ENCODE measurements around the gene TRPV6.

Gene TRPV6

DNA sequence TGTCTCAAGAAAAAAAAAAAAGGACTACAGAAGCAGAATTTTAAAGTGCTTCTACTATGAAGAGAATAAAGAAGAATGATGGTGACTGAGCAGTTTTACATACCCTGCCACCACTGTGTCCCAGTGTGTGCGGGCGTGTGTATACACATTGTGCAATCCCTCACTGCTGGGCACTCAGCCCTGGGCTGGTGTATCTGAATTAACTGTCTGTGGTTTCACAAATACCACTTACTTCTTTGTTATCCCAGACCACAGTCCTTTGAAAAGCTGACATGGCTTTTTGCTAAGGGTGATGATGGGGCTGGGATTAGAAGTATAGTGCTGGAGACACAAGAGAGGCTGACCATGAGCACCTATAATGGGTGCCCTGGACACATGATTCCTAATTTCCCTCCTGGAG is 21.1 kb upstream of the TRPV6 start:
- DNase-seq = no peak

DNA sequence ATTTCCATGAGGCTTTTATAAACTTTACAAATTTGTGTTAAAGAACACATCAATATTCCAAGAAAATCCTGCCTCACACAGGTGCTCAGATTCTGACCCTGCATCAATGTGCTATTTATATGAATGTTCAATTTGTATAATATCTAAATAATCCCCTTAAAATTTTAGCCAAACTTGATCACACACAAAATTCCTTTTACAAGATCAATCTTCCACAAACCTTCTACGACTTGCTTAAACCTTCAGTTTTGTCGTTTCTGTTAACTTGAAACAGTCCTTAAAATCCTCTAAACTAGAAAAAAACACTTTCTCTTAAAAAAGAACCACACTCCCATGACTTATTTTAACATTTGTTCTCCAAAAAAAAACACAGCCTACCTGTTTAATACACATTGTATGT is 20.2 kb upstream of the TRPV6 start:
- DNase-seq = no peak

DNA sequence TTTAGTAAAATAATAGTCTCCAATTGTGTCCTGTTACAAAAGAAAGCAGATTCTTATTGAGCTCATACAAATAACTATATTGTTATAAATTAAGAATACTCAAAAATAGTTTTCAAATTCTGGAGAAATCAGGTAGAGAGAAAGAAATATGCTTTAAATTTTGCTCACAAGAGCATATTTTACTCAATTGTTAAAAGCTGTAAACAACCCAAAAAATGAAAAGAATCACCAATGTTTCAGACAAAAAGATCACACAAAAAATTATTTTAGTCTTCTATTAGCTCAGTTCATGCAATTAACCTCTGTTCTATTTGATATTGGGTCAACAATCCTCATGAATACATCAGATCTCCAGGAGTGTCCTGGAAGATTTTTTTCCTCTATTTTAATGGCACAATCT is 18.6 kb upstream of the TRPV6 start:
- DNase-seq = no peak

DNA sequence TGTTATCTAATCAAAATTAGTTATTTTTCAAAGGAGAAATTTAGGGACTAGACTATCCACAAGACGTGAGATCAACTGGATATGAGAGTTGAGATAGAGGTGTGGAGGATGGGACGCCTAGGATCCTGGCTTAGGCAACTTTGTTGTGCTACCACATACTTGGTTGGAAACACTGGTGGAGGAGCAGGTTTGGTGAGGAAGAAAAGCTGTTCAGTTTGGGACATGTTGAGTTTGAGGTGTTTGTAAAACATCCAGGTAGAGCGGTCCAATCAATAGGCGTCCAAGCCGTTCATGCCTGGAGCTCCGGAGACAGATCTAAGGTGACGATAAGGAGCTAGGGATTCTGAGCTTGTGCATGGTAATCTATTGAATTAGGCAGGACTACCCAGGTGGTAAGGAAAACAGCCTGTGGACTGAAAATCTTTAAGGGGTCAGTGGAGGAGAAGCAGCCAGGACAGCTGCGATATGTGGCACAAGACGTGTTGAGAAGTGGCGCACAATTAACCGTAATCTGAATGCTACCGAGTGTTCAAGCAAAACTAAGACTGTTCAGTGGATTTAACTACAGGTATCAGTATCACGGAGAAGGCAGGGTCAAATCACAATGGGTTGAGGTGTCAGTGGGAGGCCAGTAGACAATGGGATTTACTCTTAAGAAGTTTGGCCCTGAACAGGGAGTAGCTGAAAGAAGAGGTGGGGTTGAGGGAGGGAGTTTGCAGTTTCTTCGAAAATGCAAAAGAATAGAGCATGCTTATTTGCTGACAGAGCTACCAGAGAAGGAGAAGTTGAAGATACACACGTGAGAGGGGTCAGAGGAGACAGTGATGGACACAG is 16.1 kb upstream of the TRPV6 start:
- no peak for DNase-seq

DNA sequence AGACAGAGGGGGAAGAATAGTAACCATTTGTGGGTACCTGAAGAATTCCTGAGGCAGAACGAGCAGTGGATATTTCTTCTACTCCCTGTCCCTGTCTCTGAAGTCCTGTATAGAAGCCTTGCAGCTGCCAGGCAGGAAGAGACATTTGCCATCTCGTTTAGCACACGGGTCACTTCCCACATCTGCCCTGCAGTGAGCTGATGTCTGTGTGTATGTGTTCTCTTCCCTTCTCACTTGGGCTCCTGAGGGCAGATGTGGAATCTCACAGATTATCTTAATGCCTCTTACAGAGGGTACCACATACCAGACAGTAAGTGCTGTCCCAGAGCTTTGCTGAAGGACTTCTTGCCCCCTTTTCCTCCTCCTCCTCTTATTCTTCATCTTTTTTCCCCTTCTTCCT is 14.1 kb upstream of the TRPV6 start:
- DNase-seq = no peak

DNA sequence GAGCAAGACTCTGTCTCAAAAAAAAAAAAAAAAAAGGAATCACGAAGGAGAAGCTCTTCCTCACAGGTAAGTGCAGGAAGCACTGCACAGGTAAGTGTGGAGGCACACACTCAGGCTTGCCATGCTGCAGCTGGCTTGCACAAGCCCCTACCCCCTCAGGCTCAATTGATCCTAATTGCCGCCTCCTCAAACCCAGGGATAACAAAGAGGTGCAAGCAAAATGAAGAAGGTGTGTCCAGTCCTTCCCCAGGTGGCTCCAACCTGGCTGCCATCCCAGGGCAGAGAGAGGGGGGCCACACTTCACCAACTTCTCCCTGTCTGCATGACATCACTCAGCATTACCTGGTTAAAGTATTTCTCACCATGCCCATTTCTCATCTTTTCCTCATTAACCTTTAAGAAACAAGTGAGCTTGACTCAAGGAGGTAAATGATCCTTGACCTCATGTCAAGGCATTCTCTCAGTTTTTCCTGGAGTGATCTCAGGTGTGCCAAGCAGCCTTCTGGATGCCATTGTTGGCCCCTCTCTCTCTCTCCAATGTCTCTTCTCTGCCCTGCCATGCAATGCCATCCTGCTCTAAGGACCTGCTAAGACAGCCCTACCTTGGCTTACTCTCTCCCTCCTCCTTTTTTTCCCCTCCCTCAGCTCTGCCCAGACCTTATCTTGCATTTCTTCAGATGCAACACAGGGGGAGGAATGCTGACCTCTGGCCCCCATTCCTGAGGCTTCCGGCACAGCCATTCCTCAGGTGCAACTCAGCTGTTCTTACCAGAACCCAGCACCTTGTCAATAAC is 13.0 kb upstream of the TRPV6 start:
- no peak for DNase-seq

DNA sequence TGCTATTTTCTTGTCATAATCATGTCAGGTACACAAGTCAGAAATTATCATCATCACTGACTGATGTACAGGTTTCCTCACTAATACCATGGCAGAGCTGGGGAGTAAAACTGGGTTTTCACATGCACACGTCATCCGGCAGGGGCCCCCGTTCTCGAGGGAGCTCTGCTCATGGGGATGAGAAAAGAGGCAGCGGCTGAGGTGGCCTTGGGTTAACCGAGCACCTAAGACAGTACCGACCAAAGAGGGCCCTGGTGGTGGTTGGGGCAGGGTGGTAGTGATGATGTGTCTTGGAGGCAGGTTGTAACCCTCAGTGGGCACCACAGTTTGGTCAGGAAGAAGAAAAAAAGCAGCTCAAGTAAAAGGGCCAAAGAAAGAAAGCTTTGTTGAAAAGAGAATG is 12.1 kb upstream of the TRPV6 start:
- no peak for DNase-seq

DNA sequence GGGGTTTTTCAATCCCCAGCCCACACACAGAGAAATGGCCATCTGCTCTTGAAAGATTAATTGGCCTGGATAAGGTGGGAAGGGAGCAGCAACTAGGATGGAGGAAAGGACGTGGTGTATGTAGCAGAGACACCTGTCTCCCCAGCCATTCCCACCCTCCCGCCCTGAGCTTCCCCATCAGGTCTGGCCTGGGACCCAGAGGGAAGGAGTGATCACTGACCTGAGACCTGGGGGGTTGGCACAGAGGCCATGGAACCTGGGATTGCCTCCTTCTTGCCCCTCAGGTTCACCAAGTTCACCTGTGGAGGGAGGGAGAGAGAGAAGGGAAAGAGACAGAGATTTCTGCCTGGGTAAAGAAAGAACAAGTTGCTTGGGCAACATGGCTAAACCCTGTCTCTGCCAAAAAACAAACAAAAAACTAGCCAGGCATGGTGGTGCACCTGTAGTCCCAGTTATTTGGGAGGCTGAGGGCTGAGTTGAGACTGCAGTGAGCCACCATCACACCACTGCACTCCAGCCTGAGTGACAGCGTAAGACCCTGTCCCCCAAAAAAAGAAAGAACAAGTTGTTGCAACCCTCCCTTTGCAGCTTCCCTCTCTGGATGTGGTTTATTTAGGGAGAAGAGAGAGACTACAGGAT is 11.3 kb upstream of the TRPV6 start:
- DNase-seq = no peak

DNA sequence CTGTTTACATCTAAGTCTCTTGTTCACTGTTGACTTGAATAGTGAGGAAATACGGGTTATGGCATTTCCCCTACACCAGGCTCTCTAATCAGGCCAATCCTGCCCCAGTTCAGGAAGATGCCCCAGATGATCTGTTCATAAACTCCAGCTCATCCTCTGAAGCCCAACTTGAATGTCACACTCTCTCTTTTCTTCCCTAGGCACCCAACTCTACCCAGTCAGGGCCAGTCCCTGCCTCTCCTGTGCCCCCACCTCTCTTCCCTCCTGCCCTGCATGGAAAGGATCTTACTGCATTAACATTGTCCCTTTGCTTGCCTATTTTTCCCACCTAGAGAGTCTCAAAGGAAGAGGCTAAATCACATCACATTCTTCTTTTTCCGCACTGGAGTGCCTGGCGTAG is 10.6 kb upstream of the TRPV6 start:
- no peak for DNase-seq

DNA sequence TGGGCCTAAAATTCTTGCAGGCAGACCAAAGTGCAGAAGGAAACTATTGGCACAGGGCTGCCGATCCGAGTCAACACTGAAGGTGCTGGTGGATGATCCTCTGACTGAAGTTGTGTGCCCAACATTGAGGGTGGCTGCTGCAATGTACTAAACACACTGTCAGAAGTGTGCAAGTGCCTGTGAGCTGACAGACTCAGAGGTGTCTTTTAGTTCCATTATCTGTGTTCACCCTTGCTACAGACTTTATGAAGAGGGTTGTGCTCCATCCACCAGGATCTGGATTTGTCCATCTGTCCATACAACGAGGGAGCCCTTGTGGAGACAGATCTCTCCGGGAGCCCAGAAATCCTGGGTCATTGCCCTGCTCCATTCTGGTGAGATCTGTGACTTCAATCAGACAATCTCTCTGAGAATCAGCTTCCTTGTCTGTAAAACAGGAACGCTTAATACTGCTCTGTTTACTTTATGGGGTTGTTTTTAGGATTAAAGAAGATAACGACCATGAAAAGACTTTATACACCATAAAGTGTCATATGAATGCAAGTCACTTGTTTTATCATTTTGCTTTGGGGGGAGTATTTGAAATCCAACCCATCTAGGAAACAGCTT is 9.5 kb upstream of the TRPV6 start:
- no peak for DNase-seq

DNA sequence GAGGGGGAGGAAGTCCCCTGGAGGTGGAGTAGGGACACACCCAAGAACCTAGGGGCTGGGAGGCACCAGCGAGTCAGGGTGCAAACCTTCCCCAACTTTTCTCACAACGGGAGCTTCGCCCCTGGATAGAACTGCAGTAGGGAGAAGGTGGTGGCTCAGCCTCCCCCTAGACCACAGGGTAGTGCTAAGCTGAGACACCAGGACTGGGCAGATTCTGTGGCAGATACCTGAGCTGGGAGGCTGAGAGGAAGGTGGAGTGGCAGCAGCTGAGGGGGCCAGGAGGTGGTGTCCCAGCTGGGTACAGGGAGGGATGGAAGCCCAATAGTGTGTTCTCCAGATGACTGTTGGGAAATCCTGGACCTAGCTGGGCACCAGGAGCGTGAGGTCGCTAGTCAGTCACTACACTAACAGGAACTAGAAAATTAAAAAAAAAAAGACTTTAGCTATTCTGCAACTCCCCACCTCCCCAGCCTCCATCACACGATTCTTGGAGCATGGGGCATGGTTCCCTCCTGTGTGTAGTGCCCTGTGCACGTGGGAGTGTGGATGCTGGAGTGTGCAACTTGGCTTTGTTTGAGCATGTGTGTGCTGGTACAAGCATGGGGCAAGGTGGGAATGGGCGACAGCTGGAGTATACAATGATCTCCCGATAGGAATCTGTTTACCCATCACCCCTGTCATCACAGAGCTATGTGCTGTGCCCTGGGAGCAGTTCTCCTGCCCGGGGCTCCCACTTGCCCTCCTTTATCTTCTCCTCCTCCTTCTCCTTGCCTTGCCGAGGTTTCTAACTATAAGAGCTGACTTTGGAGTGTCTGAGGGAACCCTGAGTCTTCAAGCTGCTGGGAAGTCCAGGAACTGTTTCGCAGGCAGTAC is 8.8 kb upstream of the TRPV6 start:
- no peak for DNase-seq

DNA sequence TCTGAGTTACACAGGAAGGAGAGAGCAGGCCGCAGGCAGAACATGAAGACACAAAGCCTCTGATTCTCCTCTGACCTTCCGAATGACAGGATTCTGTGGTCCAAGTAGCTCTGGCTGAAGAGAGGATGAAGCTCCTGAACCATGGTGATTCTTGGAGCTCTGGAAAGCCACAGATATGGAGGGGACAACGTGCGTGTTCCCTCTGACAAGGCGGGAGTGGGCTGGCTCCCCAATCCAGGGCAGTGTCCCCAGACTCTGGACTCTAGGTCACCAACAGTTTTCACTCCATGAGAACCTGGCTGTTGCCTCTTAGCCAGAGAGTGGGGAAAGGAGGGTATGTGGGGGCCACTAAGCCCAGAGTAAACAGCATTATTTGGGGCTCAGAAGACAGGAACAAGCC is 7.4 kb upstream of the TRPV6 start:
- no peak for DNase-seq

DNA sequence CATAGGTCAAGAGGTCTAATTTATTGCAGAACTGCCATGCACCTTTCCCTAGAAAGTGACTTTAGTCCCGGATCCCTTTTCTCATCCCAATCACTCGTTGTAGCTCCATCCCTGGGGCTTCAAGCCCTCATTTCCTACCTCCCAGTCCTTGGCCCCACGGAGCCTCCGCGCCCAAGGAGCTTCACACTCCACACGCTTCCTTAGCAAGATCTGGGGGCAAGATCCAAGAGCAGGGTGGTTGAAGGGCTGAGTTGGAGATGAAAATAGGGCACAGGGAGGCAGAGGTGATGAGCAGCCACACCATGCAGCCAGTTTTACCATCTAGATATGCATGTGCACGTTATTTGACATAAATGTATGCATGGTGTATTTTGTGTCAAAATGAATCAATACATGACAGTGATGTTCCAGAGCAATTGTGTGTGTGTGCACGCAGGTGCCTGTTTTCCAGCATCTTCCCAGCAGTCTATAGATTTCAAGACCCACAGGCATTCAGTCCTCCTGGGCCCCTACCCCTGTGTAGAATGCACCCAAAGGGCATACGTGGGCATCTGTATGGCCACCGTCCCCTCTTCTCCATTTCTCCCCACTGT is 6.0 kb upstream of the TRPV6 start:
- DNase-seq = no peak

DNA sequence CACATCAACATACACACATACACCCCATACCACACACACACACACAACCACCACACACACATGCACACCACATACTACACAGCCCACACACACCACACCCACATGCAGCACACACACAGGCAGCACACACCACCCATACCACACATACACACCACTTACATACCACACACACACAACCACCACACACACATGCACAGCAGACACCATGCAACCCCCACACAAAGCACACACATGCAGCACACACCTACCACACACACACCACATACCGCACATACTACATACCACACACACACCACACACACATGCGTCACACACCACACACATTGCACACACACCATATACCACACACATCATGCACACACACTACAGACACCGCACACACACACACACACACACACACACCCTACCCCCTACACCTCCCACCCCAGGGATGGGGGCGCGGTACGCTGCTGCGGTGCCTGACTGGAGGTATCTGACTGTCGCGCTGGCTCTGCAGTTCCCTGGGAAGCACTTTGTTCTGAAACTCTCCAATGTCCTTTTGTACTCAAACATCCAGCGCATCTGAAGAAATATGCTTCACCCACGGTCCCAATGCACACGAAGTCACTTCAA is 5.4 kb upstream of the TRPV6 start:
- no peak for DNase-seq

DNA sequence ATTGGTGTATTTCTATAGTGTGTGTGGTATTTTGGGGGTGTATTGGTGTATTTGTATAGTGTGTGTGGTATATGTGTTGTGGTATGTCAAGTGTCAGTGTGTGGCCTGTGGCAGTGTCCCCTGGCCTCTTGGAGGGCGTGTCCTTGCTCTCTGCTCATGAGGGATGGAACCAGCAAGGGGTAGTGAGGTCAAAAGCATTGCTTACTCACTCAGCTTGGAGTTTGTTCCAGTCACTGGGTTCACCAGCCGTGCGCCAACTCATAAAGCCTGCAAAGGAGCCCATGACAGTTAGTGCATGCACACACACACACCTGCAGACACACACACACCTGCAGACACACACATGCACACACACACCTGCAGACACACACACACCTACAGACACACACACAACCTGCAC is 4.3 kb upstream of the TRPV6 start:
- no peak for DNase-seq

DNA sequence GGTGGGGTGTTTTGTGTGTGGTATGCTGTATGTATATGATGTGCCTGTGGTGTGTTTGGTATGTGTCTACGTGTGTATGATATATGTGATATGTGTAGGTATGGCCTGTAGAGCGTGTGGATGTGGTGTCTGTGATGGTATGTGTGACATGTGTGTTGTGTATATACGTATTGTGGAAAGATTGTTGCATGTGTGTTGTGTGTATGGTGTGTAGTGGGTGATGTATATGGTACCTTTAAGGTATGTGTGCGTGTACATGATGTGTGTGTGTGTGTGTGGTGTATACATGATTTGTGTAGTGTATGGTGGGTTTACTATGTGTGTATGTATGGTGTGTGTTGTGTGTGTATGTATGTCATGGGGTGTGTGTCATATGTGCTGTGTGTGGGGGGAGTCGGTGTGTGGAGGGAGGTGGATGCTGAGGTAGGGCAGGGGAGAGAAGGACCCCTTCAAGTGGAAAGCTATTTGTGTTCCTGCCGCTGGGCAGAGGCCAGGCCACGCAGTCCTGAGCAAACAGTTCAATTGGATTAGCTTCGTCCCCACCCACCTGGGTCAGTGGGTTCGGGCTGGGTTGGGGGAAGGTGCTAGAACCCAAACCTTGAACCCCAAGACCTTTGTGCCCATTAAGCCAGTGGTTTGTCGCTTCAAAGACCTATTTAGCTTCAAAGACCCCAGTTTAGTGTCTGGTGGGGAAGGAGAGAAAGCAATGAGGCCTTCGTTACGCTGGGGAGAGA is 1.9 kb upstream of the TRPV6 start:
- no peak for DNase-seq

DNA sequence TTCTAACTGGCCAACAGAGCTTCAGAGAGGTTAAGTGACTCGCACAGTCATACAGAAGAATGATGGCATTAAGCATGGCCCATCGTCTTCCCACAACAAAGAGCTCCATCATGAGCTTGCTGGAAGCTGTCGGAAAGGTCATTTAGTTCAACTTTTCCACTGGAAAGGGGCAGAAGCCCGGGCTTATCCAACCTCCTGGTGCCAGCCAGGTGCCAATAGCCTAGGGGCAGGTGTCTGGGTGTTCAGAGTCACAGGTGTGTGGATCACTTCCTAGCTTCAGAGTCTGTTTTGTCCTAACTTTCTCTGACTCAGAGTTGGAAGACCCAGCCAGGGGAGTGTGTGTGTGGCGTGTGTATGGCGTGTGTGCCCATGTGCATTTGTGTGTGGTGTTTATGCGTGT is 1.3 kb upstream of the TRPV6 start:
- no peak for DNase-seq

DNA sequence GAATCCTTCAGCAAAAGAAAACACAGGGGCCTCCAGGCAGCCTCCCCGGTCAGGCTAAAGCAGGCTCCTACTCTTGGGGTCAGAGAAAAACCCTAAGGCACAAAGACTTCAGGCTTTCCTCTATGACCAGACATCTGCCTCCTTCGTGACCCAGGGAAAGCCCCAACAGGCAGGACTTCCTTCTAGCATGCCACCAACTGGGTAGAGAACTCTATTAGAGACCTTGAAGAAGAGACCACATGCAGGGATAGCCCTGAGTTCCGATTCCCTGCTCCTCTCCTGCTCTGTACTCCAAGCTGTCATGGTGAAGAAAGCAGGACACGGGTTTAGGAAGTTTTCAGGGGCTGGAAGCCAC is 1.3 kb downstream of the TRPV6 start:
- peak; percentile 3 for DNase-seq

DNA sequence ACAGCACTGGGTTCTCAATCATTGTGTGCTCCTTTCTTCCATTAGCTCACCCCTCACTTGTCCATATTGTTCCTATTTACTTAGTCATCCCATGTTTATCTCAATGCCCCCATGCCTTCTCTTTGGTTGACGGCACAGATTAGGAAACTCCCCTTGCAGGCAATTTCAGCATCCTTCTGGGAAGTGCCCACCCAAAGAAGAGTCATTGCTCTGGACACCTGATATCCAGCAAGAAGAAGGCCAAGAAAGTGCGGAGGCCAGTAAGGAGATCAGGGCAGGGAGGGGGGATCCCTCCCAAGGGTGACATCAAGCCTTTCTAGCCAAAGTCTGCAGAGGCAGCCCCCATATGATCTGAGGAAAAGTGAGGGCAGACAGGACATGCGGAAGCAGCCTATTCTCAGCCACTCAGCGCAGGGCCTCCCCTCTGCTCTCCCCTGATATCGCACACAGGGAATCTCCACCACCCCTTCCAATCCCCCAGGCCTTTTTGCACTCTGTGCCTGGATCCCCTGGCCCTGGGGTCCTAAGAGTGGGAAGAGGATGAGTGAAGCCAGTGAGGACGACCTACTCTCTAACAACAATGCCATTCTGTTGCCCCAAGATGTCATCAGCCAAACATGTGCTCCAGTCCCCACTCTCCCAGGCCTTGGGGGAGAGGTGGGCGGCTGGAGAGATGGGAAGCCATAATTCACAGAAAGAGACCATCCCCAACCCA is 1.8 kb downstream of the TRPV6 start:
- DNase-seq = peak; percentile 10

DNA sequence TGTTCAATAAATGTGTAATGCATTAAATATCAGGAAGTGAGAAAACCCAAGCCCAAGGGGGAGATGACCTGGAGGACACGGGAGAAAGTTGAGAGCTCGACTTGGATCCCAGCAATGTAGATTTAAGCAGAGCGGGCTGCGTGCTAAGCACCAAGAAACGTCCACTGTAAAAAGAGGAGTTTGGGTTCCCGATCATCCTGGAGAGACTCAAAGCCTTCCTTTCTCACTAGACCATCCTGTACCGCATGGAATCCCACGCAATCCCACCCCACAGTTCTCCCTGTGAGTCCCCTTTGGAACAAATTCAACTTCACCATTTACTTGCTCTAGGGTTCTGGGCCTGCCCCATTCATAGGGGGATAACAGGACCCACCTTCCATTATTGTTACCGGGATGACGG is 2.4 kb downstream of the TRPV6 start:
- DNase-seq = no peak

DNA sequence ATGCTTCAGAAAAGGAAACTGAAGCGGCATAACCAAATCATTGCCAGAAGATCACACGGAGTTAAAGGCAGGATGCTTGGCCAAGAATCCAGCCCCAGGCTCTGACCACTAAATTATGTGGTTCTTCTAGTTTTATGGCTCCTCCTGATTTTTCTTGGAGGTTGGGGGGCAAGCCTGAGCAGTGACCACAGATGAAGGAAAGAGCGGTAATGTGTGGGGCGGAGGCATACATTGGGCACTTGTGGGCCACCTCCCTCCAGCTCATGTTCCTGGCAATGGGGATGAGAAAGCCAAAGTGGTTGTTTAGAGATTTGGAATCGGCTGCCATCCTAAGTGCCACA is 3.2 kb downstream of the TRPV6 start:
- DNase-seq = no peak
